Muscle of arm (tissue), 12 donors: ENCODE data around the gene RAMP3. TPM values are rescaled to one million over a fixed set of nuclear protein-coding genes. Genes with fewer than 3 reads are reported as not detected.

Experiments used
- DNase-seq: peaks from one replicate; pipeline ENCODE4 v3.0.0-alpha.2; 2013
- polyA plus RNA-seq, 12 donors: library from polyadenylated mRNA; unstranded; fragments of 120-200 nt; gene quantifications; one replicate each; pipeline ENCODE4 v1.2.1, GENCODE V29; 2013; ENCODE audit not compliant: insufficient read length in 12 of 12

RAMP3 gene
- polyA plus RNA-seq, 12 donors = 2.6 to 11.4 (median 4.4) TPM; not detected in 1

DNA sequence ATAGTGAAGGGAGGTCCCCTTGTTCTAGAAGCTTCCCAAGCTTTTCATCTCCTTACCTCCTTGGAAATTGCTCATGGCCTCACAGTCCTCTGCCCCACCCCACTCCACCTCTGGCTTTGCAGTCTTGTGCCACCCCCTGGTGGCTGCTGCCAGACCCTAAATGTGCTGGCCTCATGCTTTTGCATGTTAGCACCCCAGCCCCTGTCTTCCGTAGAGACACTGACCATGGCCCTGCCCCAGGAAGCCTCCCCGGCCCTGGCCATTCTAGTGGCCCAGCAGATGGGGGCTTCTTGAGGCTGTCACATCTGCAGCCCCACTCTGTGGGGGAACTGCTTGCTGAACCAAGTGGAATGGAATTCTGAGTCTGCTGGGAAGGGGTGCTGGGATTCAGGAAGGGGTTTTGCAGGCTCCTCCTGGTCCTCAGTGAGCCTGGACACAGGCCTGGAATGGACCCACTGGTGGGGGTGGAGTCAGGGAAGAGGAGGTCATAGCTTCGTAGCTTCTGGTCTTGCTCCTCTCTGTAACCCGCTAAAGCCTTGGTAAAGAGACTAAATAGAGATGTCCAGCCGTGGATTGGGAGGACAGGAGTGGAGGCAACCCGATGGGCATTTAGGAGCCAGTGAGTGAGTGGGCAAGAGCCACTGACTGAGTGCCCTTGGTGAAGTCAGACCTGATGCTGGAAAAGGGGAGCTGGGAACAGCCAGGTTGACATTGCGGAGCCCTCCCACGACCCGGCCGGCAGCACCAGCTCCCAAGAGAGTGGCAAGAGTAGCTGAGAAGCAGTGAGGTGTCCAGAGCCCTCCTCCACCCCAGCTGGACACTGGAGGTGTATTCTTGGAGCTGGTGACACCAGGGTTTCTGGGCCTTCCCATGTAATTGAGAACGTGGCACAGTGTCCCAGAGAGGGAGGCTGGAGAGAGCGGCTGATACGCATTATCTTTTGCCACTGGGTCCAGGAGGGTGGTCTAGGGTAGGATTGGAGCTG is 20.9 kb downstream of the RAMP3 start:
- DNase-seq = no peak

DNA sequence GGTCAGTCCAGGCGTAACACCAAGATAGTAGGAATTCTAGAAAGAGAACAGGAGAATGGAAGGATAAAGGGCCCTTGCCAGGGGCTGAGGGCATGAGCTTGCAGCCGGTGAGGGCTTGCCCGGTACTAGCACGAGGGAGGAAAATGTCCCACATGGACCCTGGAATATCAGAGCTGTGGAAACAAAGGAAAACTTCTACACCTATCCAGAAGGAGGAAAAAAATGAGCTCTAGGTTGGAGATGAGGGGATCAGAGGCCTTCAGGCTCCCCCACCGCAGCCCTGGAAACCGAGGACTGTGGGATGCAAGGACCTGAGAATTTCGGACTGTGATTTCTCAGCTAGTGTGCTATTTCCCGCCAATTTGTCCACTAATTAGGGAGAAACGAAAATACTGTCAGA is 22.1 kb downstream of the RAMP3 start:
- DNase-seq = no peak

DNA sequence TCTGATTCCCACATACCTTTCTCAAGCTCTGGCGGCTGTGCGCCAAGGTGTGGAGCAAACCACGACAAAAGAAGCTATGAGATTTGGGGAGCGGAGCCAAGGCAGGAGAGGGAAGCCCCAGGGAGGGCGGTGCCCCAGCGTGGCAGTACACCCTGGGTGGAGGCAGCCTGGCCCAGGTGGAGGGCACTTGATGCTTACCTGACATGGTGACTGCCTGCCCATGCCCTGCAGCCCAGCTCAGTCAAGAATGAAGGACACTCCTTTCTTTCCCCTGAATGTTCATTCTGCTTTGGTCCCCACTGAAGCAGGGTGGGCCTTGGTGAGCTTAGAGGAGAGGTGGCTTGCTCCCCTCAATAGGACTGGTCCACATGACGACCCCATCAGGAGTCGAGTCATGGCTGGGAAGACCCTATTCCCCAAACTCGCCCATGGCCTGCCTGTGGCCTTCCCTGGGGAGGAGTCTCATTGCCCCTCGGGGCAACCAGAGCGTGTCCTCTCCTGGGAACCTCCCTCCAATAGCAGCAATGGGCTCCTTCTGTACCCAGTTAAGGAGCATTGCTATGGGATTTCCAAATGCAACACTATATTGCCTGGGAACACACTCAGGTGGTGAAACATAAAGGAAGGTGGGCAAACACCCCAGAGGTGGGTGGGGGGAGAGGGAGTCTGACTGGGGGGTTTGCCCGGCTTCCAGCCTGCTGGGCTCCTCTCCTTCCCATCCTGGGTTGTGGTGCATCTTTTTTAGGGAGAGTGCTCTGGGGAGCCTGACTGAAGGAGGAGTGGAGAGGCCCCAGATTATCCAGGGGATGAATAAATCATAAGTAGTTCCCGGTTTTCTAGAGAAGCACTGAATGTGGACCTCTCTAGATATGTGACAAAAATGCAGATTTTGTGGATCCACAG is 22.7 kb downstream of the RAMP3 start:
- no peak for DNase-seq

DNA sequence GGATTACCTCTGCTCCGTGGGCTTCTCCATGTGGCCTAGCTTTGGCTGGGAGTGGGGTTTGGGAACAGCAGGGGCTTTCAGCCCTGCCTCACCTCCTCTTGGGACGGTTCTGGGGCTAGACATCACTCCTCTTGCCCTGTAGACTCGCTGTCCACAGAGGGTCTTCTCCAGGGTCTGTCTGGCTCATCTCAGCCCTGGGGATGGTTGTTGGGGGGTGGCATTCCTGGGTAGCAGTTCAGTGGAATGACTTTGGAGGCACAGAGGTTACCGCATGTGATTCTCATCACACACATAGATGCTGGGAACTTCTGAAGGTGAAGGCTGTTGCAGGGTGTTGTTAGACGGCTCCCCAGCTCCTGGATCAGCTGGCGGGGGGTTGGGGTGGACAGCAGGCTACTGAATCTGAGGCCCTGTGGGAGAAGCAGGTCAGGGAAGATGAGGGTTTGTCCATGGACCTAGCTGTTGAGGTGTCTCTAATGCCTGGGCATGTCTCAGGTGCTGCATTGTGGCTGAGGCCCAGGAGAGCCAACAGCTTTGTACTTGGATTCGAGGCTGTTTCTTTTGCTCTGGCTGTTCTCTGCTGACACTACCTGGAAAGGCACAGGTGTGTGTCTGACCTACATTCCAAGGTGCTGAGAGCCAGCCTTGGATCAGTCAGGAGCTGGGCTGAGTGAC is 23.8 kb downstream of the RAMP3 start:
- no peak for DNase-seq

DNA sequence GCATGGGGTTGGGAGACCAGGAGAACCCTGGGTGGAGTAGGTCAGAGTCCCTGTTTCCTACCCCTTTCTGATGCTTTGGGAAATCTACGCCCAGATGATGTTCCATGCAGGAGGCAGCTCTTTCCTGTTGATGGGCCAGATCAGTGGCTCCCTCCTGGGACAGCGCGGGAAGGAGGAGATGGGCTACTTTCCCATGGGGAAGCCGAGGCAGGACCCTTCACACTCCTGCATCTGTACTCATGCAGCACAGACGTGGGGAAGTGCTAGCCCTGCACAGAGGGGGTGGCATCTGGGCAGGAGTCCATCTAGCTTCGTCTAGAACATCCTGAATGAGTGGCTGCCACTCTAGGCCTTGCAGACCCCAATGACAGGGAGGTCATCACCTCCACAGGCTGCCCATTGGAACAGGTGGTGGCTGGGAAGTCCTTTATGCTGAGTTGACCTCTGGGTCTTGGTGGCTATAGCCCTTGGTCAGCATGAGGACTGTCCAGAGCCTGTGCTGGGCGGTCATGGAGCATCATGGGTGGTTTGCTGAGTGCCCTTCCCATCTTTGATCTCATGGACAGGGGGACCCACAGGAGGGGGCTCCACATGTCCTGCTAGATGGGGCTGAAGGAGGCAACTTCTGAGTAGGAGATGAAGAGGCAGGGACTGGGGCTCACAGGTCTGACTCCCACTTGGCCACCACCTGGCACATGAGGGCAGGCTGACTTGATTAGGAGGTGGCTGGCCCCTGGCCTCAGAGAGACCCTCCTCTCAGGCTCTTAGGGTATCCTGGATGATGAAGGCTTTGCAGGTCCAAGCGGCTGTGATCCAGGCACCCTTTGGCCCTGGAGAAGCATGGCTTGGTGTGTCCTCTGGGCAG is 24.6 kb downstream of the RAMP3 start:
- no peak for DNase-seq

DNA sequence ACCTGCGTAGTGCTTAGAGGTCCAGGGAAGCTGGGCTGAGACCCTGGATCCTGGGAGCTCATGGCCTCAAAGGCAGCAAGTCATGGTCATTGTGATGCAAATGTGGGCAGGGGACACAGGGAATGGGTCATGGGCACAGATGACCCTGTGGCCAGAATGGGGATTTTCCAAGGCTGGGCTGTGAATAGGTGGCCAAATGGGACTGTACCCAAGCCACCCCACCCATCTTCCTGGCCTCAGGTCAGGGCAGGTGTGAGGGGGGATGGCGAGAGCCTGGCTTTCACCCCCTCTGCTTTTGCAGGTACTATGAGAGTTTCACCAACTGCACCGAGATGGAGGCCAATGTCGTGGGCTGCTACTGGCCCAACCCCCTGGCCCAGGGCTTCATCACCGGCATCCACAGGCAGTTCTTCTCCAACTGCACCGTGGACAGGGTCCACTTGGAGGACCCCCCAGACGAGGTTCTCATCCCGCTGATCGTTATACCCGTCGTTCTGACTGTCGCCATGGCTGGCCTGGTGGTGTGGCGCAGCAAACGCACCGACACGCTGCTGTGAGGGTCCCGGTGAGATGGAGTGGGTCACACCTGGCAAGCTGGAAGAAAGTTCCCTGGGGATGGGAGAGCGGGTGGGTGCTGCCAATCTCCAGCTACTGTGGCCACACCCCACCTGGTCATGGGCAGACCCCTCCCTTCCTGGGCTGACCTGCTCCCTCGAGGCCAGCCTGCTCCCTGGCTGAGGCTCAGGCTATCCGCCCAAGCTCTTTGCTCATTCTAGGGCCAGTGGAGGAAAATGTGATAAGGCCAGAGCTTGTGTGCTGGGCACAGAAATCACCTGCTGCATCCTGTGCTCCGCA is 25.5 kb downstream of the RAMP3 start:
- no peak for DNase-seq

DNA sequence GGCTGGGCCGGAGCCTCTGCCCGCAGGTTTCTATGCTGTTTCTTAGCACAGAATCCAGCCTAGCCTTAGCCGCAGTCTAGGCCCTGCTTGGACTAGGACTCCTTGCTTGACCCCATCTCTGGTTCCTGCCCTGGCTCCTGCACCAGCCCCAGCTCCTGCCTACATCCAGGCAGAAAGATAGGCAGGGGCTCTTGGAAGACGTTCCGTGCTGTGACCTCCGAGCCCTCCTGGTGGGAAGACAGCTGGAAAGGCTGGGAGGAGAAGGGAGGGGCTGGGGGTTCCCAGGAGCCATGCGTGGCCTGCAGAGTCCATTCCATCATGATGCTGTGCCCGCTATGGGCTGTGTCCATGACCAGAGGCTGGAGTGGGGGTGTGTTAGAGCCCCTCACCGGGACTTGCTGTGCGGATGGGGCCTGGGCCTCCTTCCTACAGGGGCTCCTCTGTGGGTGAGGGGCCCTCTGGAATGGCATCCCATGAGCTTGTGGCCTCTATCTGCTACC is 26.2 kb downstream of the RAMP3 start:
- no peak for DNase-seq

DNA sequence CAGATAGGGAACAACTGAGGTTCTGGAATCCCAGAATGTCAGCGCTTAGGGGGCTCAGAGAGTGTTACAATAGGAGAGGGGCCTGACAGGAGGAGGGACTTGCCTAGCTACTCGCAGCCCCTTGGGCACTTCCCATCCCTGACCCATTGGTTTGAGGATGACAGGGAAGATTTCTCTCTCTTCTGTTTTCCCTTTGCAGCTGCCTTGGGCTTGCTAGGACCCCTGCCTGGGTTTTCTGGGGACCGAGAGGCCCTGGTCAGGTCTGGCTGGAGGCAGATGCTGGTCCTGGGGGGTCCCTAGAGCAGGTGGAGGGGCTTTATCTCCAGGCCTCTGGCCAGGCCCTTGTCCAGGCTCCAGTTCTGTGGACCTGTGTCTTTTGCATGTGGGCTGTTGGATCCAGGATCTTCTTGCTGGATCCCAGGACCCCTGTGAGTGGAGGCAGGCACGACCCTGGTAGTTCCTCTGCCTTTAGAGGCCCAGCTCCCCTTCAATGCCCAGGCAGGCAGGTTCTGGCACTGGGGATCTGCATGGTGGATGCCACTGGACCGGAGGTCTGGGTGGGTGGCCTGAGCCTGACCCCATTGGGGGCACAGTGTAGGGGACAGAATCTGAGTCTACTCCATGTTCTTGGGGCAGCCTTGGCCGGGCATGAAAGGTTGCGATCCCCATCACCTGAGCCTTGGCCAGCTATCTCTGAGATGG is 26.9 kb downstream of the RAMP3 start:
- DNase-seq = no peak

DNA sequence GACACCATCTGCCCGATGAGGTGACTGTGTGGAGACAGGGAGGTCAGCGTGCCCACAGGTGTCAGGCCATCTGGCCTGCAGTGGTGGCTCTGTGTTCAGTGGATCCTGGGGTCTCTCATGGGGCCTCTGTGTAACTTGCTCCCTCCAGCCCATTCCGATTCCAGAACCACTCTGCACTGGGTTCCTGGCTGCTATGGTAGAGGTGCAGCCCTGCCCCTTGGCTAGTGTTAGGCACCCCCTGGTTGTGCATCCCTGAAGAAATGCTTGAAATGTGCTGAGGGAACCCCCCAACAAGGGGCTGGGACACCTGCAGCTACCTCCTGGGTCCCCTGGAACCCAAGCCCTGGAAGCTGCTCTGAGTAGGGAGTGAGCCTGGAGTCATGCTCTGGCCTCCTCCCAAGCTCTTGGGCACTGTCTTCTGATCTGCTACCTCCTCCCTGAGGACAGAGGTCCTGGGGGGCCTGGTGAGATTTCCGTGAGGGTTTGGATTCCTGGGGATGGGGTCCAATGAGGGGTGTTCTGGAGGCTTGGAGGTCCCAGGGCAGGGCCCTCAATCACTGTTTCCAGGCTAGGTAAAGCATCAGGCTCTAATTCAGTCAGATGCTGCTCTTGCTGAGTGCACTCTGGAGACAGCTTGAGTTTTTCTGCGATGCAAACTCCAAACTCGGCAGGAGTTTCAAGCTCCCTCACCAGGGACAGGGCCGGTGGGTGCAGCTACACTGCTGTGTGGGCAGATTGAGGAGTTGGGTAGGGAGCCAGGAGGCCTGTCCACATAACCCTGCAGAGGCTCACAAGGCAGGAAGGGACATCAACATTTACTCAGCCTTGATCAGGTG is 27.7 kb downstream of the RAMP3 start:
- no peak for DNase-seq

DNA sequence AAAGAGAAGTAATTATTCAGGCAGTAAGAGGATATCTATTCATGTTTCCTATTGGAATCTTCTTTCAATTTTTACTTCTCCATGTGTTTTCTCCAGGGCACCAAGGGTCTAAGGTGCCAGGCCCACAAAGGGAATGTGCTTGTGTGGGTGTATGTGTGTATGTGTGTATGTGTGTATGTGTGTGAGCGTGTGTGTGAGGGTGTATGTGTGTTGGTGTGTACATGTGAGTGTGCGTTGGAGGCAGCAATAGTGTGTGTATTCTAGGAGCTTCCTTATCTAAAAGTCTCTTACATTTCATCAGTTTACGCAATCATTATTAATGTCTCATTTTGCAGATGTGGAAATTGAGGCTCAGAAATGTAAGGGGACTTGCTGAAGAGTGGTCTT is 28.3 kb downstream of the RAMP3 start:
- DNase-seq = no peak

DNA sequence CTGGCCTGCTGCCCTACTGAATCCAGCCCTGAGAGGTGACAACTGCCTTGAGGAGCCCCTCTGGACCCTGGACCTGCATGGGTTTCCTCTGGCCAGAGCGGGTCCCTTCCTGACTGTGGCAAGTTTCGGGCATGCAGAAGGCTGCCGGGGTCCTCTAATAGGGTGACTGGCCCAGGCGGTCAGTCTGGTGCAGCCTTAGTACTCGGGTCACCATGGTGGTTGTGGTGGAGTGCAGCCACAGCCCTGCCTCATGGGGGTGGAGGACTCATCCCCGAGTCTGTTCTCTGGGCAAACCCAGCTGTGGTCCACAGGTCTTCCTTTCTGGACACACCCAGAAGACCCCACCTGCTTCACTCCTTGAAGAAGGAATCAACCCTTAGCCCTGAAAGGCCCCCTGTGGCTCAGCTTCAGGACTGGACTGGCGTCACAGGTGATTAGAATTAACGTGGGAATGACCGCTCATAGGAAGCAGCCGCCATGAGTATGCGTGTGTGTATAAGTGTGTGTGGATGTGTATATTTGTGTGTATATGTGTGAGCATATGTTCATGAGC is 28.7 kb downstream of the RAMP3 start:
- DNase-seq = no peak

DNA sequence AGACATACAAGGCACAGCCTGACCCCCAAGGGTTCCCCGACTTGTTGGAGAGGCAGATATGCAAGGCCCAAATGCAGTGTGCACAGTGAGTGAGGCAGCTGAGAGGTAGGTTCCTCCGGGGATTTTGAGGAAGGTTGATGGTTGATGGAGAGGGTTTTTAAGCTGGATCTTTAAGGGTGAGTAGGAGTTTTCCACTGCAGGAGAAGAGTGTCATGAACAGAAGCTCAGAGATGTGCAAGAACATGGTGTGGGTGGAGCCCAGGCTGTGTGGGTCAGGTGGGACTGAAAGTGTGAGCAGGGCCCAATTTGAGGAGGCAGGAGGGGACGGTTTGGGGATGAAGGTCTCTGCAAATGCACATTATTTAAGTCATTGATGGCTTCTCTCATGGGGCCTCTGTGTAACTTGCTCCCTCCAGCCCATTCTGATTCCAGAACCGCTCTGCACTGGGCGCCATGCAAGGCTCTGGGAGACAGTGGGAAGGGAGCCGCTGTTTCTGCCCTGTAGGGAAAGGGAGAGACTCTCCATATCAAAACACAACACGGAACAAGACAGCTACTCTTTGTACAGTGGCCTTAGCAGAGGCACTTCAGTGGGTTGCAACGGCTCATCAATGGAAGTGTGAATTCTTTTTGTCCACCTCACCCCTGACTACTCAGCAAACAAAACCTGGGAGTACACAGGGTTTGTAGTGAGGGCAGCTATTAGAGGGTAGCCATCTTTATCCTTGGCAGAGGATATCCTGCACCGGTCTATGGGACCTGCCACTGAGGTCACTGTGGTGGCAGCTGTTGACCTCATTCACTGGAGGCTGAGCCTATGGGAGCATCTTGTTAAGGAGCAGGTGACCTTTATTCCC is 29.7 kb downstream of the RAMP3 start:
- no peak for DNase-seq

DNA sequence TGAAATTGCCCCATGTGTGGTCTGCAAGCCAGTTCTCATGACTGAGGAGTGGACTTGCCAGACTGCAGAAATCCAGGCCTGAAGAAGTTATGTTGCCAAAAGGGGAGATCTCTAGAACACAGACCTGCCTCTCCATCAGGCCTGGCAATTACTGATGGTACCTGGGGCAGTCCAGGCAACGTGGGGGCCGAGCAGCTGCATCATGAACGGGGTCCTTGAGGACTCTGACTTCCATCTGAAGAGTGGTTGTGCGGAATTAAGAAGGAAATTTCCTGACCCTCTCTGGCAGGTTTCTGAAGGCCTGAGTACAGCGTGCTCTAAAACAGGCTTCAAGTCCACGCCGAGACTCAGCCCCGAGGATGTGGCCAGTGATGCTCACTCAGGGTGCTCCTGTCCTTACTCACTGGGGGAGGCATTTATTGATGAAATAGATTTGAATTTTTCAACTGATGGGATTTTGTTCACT is 30.4 kb downstream of the RAMP3 start:
- no peak for DNase-seq

DNA sequence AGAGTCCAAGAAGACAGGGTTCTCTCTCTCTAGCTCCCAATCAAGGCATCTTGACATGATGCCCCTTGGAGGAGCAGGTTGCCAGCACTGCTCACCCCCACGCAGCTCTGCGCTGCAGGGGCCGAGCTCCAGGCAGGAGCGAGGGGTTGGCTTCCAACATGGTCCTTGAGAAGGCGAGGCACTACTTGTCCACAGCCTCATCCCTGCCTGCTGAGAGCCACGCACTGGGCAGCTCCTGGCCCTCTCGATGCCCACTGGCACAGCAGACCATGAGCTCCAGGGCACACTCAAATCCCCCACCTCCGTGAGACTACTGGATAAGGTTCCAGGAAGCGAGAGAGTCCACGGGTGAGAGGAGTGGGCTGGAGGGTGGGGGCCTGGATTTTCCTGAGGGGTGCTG is 31.1 kb downstream of the RAMP3 start:
- no peak for DNase-seq

DNA sequence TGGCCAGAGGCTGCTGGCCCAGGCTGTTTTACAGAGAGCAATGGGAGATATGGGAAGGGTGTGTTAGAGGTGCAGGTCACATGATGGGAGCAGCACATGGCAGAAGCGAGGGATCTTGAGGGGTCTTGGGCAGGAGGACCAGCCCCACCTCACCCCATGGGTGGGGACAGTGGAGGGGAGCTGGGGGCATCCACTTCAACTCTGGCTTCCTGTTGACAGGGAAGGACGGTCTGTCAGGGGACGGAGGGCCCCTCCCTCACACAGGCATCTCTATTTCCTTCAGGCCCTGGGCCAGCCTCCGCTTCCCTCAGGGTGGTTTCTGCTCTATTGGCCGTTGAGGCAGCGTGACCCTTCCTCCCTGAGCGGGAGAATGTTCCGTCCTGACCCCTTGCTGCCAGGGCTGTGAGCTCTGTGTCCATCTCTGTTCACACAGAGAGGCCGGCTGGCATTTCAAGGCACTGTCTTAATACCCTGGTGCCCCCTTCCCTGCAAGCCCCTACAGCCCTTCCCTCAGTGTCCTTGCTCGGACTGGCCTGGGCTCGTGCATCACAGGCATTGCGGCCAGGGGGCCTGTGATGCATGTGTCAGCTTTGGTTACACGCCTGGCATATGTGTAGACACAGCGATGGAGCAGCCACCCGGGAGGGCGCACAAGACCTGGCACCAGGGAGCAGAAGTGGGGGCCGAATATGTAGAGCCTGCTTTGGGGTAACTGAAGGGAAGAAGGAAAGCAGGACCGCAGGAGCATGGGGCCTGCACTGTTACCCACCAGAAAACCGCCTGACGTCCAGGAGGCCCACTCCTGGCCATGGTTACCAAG is 31.8 kb downstream of the RAMP3 start:
- no peak for DNase-seq
